ENCODE data around the gene NBAS. TPM values are rescaled to one million over a fixed set of nuclear protein-coding genes. Genes with fewer than 3 reads are reported as not detected.

The NBAS gene
- total and polyA plus RNA-seq, 2 of the 4 experiments (the other 2 are of a cell fraction) = 22.3 to 105 TPM

- no peak overlapping the region for H3K14ac ChIP-seq (replicated peaks; ENCODE audit: low read depth, low read length)
- intact Hi-C loops (cut with micrococcal nuclease) = no loop called here
- H2BK5ac ChIP-seq (ENCODE audit: low read depth, low read length, poor library complexity, severe bottlenecking) = no peak overlapping the region
- no TSS peak for BruUV-seq (replicated peaks)
- no peaks in the 10 kb centered on the region for H4K20me1 ChIP-seq (ENCODE audit: insufficient read depth, low read length)
- no peaks in the 10 kb centered on the region for H3K27me3 ChIP-seq (ENCODE audit: control insufficient read depth, insufficient read depth, low read length)
- ChIA-PET CTCF (no interaction called here), POLR2A (ENCODE audit: unreplicated experiment) (no interaction called here)
- no peak overlapping the region for H3K56ac ChIP-seq (ENCODE audit: extremely low read depth, insufficient read depth, low read length)
- H3K23ac ChIP-seq (ENCODE audit: low read depth, low read length) = no peak overlapping the region
- no peak overlapping the region for H3K9ac ChIP-seq (ENCODE audit: low read depth, low read length)
- peaks cover 8% of the 10 kb centered on the region; the same call in 1 of the 2 replicates for H3K36me3 ChIP-seq (ENCODE audit: control insufficient read depth, insufficient read depth, low read length)
- no peak overlapping the region for H4K5ac ChIP-seq (ENCODE audit: low read depth, low read length)
- H3K4me3 ChIP-seq (ENCODE audit: insufficient read depth, low read depth, low read length) = no peak overlapping the region
- H3K4me2 ChIP-seq (ENCODE audit: low read depth, low read length) = no peak overlapping the region
- TF ChIP-seq CHD1 (IDR thresholded peaks at IDR 0.05; ENCODE audit: low read depth, low read length) = no peak
- no peak for TF ChIP-seq SMC3 (IDR thresholded peaks at IDR 0.05; ENCODE audit: low read depth, low read length)
- no peak for TF ChIP-seq CTCF (conservative IDR thresholded peaks at IDR 0.05; ENCODE audit: low read depth, low read length)
- TF ChIP-seq POLR2A (IDR thresholded peaks at IDR 0.05; ENCODE audit: low read depth, low read length) = no peak
- TF ChIP-seq FOS (IDR thresholded peaks at IDR 0.05; ENCODE audit: low read depth, low read length) = peak; percentile 79
- TF ChIP-seq ELK1 (IDR thresholded peaks at IDR 0.05; ENCODE audit: borderline replicate concordance, low read depth, low read length) = no peak
- no peak for TF ChIP-seq MAZ (IDR thresholded peaks at IDR 0.05; ENCODE audit: borderline replicate concordance, low read depth, low read length)
- no peak for TF ChIP-seq NFE2L2 (IDR thresholded peaks at IDR 0.05; ENCODE audit: low read depth, low read length)
- TF ChIP-seq RAD21 (IDR thresholded peaks at IDR 0.05; ENCODE audit: low read length) = no peak
- peak; percentile 38; the same call in 1 of the 2 replicates for TF ChIP-seq RFX5 (IDR thresholded peaks at IDR 0.05; ENCODE audit: low read depth, low read length)
- TF ChIP-seq MXI1 (IDR thresholded peaks at IDR 0.05; ENCODE audit: borderline replicate concordance, low read depth, low read length) = no peak
- peak; percentile 99 for TF ChIP-seq BHLHE40 (IDR thresholded peaks at IDR 0.05; ENCODE audit: low read depth, low read length)
- TF ChIP-seq CEBPB (IDR thresholded peaks at IDR 0.05; ENCODE audit: low read depth, low read length) = peak; percentile 80
- no peak for TF ChIP-seq USF2 (IDR thresholded peaks at IDR 0.05; ENCODE audit: low read depth, low read length)
- TF ChIP-seq RCOR1 (IDR thresholded peaks at IDR 0.05; ENCODE audit: insufficient replicate concordance, low read length) = no peak
- peak; percentile 75 for TF ChIP-seq MAFK (IDR thresholded peaks at IDR 0.05; ENCODE audit: low read depth, low read length)
- no peak overlapping the region for H2AK5ac ChIP-seq (ENCODE audit: low read depth, low read length)
- no peak overlapping the region for H3K4ac ChIP-seq (ENCODE audit: low read depth, low read length)
- no peak overlapping the region for H4K91ac ChIP-seq (ENCODE audit: insufficient read depth, low read depth, low read length)
- H4K8ac ChIP-seq (ENCODE audit: low read depth in 2 of 2, low read length in 2 of 2) = no peak overlapping the region
- ATAC-seq (ENCODE audit: low read depth) (peak; percentile 63), DNase-seq (peak; percentile 88)
- peaks cover 3% of the 10 kb centered on the region for H3K4me1 ChIP-seq (ENCODE audit: control insufficient read depth, insufficient read depth, low read length)
- H3K79me1 ChIP-seq (ENCODE audit: low read depth in 1 of 2, low read length in 2 of 2) = no peaks in the 10 kb centered on the region
- in situ Hi-C loops (cut with MboI; ENCODE audit: low sequenced_read_pairs) = no loop called here
- H2BK20ac ChIP-seq (ENCODE audit: low read depth, low read length) = no peak overlapping the region
- no peak overlapping the region for H2BK15ac ChIP-seq (ENCODE audit: low read depth, low read length)
- no peaks in the 10 kb centered on the region for H3K9me3 ChIP-seq (ENCODE audit: control insufficient read depth, insufficient read depth, low read length)
- H3K18ac ChIP-seq (ENCODE audit: low read depth, low read length) = no peak overlapping the region
- no CpG with 5 or more reads among the region's 3 CpGs for WGBS, 2 experiments (ENCODE audit: extremely low coverage in 2 of 2, insufficient read length in 1 of 2)
- H3K27ac ChIP-seq (ENCODE audit: insufficient read depth, low read length) = no peak overlapping the region
- no peak overlapping the region for H2BK120ac ChIP-seq (ENCODE audit: low read depth, low read length)
- 0 out of 2 replicates have a peak, but pooled peaks cover 3% of the 10 kb centered on the region for H3K9me1 ChIP-seq (ENCODE audit: insufficient read depth, low read length)
- H2AK9ac ChIP-seq (replicated peaks; ENCODE audit: low read depth, low read length, poor library complexity) = no peak overlapping the region
- dilution Hi-C loops (cut with HindIII; ENCODE audit: low sequenced_read_pairs, unreplicated experiment) = no loop called here
- no peak overlapping the region for H2AFZ ChIP-seq (replicated peaks; ENCODE audit: low read length, poor library complexity)
Measured at GRCh38 chr2:15223887-15224286, 337.2 kb downstream of the NBAS start.

Data from IMR-90 (cell line).